IMR-90 (cell line): Measurements from ENCODE around the gene MYH7B.

Source experiments
- BHLHE40 ChIP-seq: fragments of 150-350 bp; IDR thresholded peaks from 2 replicates; pipeline ENCODE4 v1.6.1; 2016; ENCODE audit warnings: mild to moderate bottlenecking, low read depth, low read length
- CEBPB ChIP-seq: IDR thresholded peaks from 2 replicates; pipeline ENCODE4 v1.6.1; 2012; ENCODE audit warnings: low read depth, low read length, improper control_type of control experiment
- CHD1 ChIP-seq: IDR thresholded peaks from 2 replicates; pipeline ENCODE4 v1.6.1; 2012; ENCODE audit warnings: low read depth, low read length, improper control_type of control experiment
- CTCF ChIP-seq: conservative IDR thresholded peaks from 2 replicates; pipeline ENCODE4 v1.5.1; 2012; ENCODE audit warnings: mild to moderate bottlenecking, low read depth, low read length, improper control_type of control experiment
- MAZ ChIP-seq: IDR thresholded peaks from 2 replicates; pipeline ENCODE4 v1.6.1; 2012; ENCODE audit warnings: low read depth, mild to moderate bottlenecking, low read length, improper control_type of control experiment, moderate library complexity, borderline replicate concordance
- POLR2A ChIP-seq: IDR thresholded peaks from 2 replicates; pipeline ENCODE4 v1.6.1; 2012; ENCODE audit warnings: mild to moderate bottlenecking, low read depth, low read length
- SMC3 ChIP-seq: fragments of 150-350 bp; IDR thresholded peaks from 2 replicates; pipeline ENCODE4 v1.6.1; 2016; ENCODE audit warnings: low read depth, mild to moderate bottlenecking, antibody characterized with exemption, low read length, moderate library complexity

- TF ChIP-seq SMC3 (no peak), CTCF (no peak), POLR2A (no peak), MAZ (no peak), BHLHE40 (no peak), CEBPB (no peak), CHD1 (no peak)
Measured at GRCh38 chr20:34983995-34984735, 28.5 kb downstream of the MYH7B start.
